Measurements from ENCODE around the gene FKBP1A.

DNA sequence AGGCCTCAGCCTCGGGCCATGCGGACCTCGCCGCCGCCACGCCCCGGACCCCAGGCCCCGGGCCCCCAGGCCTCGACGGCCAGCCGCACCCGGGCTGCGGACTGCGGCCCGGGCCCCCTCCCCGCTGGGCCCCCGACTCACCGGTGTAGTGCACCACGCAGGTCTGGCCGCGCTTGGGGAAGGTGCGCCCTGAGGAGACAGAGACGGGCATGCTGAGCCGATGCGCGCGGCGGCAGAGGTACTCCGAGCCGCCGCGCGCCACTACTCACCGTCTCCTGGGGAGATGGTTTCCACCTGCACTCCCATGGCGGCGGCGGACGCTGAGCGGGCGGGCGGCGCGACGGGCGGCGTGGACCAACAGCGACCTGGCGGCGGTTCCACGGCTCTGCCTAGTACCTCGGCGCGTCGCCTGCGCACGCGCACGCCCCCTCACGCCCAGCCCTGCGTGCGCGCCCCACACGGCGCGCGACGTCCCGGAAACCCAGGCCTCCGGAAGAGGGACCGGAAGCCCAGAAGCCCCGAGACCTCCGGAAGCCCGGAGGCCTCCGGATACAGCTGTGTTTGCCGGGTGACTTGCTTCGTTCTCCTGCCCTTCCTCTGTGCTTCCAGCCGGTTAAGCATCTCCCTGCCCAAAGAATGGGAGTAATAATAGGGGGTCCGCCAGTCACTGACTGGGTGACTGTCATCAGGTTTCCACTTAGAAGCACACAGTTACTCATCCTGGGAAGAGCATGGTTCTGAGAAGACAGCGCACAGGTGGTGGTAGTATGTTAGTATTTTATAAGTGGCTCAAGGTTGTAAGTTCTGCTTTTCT is at the start of gene FKBP1A:
- peak; percentile 49 for TF ChIP-seq TBP (optimal IDR thresholded peaks at IDR 0.05; ENCODE audit: low read depth, low read length)
- TF ChIP-seq CBFA2T2 (conservative IDR thresholded peaks at IDR 0.05) = no peak
- no peak for TF ChIP-seq ZNF561 (CRISPR knock-in tag; conservative IDR thresholded peaks at IDR 0.05)

Measured in K562 (cell line).